Thoracic aorta (tissue), 2 donors: Measurements from ENCODE around the gene PCDHA11. TPM values are rescaled to one million over a fixed set of nuclear protein-coding genes. Genes with fewer than 3 reads are reported as not detected.
"Not testable (repeated sequence)": the region's sequence is repeated elsewhere in the genome, so short reads cannot be mapped to it uniquely, and the experiment has no call there.

Source experiments
- ATAC-seq: fragments of 150-250 bp; one replicate; pipeline ENCODE4 v1.8.0; 2017; ENCODE audit warnings: low read depth; ENCODE audit not compliant: insufficient number of reproducible peaks, low FRiP score
- DNase-seq: peaks from one replicate; pipeline ENCODE4 v3.0.0-alpha.2; 2020; ENCODE audit warnings: low spot score
- H3K27ac ChIP-seq, 2 donors: fragments of 200-600 bp; sonication (generic); 1 replicate in 1 of 2; 2 replicates in 1 of 2; pipeline ENCODE4 v1.5.1; 2016; ENCODE audit warnings: mild to moderate bottlenecking in 2 of 2, moderate library complexity in 2 of 2
- H3K27me3 ChIP-seq: fragments of 200-600 bp; sonication (generic); replicated peaks from 2 replicates; pipeline ENCODE4 v1.6.0; 2016; ENCODE audit warnings: mild to moderate bottlenecking; ENCODE audit not compliant: insufficient read depth
- H3K36me3 ChIP-seq: fragments of 200-600 bp; sonication (generic); one replicate; pipeline ENCODE4 v1.5.1; 2016
- H3K4me1 ChIP-seq, 2 donors: fragments of 200-600 bp; sonication (generic); 1 replicate in 1 of 2; 2 replicates in 1 of 2; pipeline versions ENCODE4 v1.5.1 to v1.6.0; 2016; ENCODE audit warnings: low read depth in 2 of 2, mild to moderate bottlenecking in 1 of 2; ENCODE audit not compliant: control insufficient read depth in 1 of 2
- H3K4me3 ChIP-seq: fragments of 200-600 bp; sonication (generic); 2 replicates; pipeline ENCODE4 v1.5.1; 2016; ENCODE audit warnings: mild to moderate bottlenecking
- H3K9me3 ChIP-seq: fragments of 200-600 bp; sonication (generic); 2 replicates; pipeline ENCODE4 v1.5.1; 2016
- total RNA-seq, 2 donors: library from RNA; depleted of rRNA; stranded (reverse); fragments of >200 nt; gene quantifications; one replicate each; pipeline versions ENCODE4 v1.1.0 to v1.2.3, GENCODE V29; 2016
- TF ChIP-seq, protein P1 (sequence below): fragments of 200-600 bp; sonication (generic); IDR thresholded peaks from one replicate; pipeline ENCODE4 v1.5.1; 2019; ENCODE audit warnings: antibody characterized with exemption

The PCDHA11 gene
- total RNA-seq, result under 1 TPM; 0.14 to 0.21 TPM

DNA sequence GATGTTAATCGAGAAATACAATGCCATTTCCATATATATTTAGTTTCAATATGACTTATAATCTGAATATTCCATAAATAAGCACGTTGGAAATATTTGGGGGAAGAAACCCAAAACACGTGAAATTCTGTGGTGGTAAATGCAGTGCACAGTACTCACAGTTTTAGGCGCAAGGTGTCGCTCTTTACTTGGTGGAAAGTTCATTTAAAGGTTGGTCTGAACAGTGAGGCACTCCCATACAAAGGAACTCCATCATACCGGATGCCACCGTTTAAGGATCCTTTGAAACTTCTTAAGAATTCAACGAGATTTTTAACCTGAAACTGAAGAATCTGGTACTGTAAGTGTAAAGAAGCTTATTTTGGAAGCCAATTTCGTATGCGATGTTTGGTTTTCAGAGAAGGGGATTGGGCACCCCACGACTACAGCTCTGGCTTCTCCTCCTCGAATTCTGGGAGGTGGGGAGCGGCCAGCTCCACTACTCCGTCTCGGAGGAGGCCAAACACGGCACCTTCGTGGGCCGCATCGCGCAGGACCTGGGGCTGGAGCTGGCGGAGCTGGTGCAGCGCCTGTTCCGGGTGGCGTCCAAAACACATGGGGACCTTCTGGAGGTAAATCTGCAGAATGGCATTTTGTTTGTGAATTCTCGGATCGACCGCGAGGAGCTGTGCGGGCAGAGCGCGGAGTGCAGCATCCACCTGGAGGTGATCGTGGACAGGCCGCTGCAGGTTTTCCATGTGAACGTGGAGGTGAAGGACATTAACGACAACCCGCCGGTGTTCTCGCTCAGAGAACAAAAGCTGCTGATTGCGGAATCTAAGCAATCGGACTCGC, at the start of gene PCDHA11:
PCDHA11 (plus strand) TSS at position 237 of the 834 bp plus-strand sequence; CDS start at position 384, 147 bp downstream.
- Histone ChIP-seq H3K36me3 (no peaks in the 10 kb centered on the region), H3K27me3 (no peaks in the 10 kb centered on the region), H3K27ac (no peak within 1 kb of the TSS), H3K4me1 (no peaks in the 10 kb centered on the region), H3K9me3 (peaks cover 12% of the 10 kb centered on the region), H3K4me3 (no peak within 1 kb of the TSS)
- no peak for ATAC-seq
- DNase-seq, result no peak
- TF ChIP-seq, protein P1, sequence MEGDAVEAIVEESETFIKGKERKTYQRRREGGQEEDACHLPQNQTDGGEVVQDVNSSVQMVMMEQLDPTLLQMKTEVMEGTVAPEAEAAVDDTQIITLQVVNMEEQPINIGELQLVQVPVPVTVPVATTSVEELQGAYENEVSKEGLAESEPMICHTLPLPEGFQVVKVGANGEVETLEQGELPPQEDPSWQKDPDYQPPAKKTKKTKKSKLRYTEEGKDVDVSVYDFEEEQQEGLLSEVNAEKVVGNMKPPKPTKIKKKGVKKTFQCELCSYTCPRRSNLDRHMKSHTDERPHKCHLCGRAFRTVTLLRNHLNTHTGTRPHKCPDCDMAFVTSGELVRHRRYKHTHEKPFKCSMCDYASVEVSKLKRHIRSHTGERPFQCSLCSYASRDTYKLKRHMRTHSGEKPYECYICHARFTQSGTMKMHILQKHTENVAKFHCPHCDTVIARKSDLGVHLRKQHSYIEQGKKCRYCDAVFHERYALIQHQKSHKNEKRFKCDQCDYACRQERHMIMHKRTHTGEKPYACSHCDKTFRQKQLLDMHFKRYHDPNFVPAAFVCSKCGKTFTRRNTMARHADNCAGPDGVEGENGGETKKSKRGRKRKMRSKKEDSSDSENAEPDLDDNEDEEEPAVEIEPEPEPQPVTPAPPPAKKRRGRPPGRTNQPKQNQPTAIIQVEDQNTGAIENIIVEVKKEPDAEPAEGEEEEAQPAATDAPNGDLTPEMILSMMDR, result no peak

- TF ChIP-seq, protein P1, result no peak
- ATAC-seq (no peak), DNase-seq (no peak)
- peaks cover 17% of the 10 kb centered on the region for H3K9me3 ChIP-seq
- no peak within 1 kb of the TSS for H3K27ac ChIP-seq
- no peaks in the 10 kb centered on the region for H3K36me3 ChIP-seq
- no peaks in the 10 kb centered on the region for H3K27me3 ChIP-seq
- H3K4me3 ChIP-seq, result no peak within 1 kb of the TSS
- H3K4me1 ChIP-seq, result no peaks in the 10 kb centered on the region
Measured at GRCh38 chr5:140821375-140822280, 47.1 kb upstream of the PCDHA11 start, which contains the start of gene PCDHA5. PCDHA5 (plus strand) TSS chr5:140821613.

DNA sequence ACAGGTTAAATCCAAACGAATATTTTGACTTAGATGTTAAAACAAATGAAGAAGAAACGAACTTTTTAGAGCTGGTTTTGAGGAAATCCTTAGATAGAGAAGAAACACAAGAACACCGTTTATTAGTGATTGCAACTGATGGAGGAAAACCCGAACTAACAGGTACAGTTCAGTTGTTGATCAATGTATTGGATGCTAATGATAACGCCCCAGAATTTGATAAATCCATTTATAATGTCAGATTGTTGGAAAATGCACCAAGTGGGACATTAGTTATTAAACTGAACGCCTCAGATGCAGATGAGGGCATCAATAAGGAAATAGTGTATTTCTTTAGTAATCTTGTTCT, 46.5 kb upstream of the PCDHA11 start:
- DNase-seq (no peak), ATAC-seq (no peak)
- Histone ChIP-seq H3K9me3 (peaks cover 14% of the 10 kb centered on the region), H3K27ac (no peak overlapping the region), H3K4me1 (no peaks in the 10 kb centered on the region), H3K4me3 (no peak overlapping the region), H3K27me3 (no peaks in the 10 kb centered on the region), H3K36me3 (no peaks in the 10 kb centered on the region)
- TF ChIP-seq, protein P1, result no peak

DNA sequence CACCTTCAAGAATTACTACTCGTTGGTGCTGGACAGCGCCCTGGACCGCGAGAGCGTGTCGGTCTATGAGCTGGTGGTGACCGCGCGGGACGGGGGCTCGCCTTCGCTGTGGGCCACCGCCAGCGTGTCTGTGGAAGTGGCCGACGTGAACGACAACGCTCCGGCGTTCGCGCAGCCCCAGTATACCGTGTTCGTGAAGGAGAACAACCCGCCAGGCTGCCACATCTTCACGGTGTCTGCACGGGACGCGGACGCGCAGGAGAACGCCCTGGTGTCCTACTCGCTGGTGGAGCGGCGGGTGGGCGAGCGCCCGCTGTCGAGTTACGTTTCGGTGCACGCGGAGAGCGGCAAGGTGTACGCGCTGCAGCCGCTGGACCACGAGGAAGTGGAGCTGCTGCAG, 45.8 kb upstream of the PCDHA11 start:
- DNase-seq, ATAC-seq, H3K27ac ChIP-seq, H3K27me3 ChIP-seq, H3K4me3 ChIP-seq, H3K36me3 ChIP-seq, H3K4me1 ChIP-seq: not testable (repeated sequence)
- peaks cover 16% of the 10 kb centered on the region for H3K9me3 ChIP-seq

- H3K9me3 ChIP-seq, result peaks cover 21% of the 10 kb centered on the region
- no peaks in the 10 kb centered on the region for H3K36me3 ChIP-seq
- H3K4me3 ChIP-seq, result no peak overlapping the region
- H3K27me3 ChIP-seq, result no peaks in the 10 kb centered on the region
- no peak overlapping the region for H3K27ac ChIP-seq
- H3K4me1 ChIP-seq, result no peaks in the 10 kb centered on the region
- DNase-seq, result no peak
- ATAC-seq, result no peak
- TF ChIP-seq, protein P1, result no peak
Measured at GRCh38 chr5:140823475-140823874, 45.3 kb upstream of the PCDHA11 start.
